Muscle layer of duodenum (tissue), 2 donors: ENCODE data around the gene ELMO1.

Source experiments
- H3K27ac ChIP-seq: one replicate; pipeline ENCODE4 v1.7.0; 2013; ENCODE audit warnings: mild to moderate bottlenecking, low read length
- H3K27me3 ChIP-seq: one replicate; pipeline ENCODE4 v1.7.0; 2013; ENCODE audit warnings: low read depth, mild to moderate bottlenecking, control low read depth, low read length
- H3K36me3 ChIP-seq, 2 donors: one replicate each; pipeline ENCODE4 v1.7.0; 2013; ENCODE audit warnings: low read length in 2 of 2, control low read depth in 1 of 2, mild to moderate bottlenecking in 1 of 2; ENCODE audit not compliant: insufficient read depth in 2 of 2, control insufficient read depth in 1 of 2
- H3K4me1 ChIP-seq, 2 donors: one replicate each; pipeline ENCODE4 v1.7.0; 2013; ENCODE audit warnings: low read length in 2 of 2, mild to moderate bottlenecking in 2 of 2, control low read depth in 1 of 2, moderate library complexity in 1 of 2; ENCODE audit not compliant: insufficient read depth in 2 of 2, control insufficient read depth in 1 of 2
- H3K4me3 ChIP-seq, 2 donors: one replicate each; pipeline ENCODE4 v1.7.0; 2013; ENCODE audit warnings: low read length in 2 of 2, low read depth in 1 of 2, mild to moderate bottlenecking in 1 of 2
- H3K9me3 ChIP-seq, 2 donors: one replicate each; pipeline ENCODE4 v1.7.0; 2013; ENCODE audit warnings: low read length in 2 of 2, control low read depth in 1 of 2, mild to moderate bottlenecking in 1 of 2; ENCODE audit not compliant: control insufficient read depth in 1 of 2
- donor health status: healthy.

The ELMO1 gene

DNA sequence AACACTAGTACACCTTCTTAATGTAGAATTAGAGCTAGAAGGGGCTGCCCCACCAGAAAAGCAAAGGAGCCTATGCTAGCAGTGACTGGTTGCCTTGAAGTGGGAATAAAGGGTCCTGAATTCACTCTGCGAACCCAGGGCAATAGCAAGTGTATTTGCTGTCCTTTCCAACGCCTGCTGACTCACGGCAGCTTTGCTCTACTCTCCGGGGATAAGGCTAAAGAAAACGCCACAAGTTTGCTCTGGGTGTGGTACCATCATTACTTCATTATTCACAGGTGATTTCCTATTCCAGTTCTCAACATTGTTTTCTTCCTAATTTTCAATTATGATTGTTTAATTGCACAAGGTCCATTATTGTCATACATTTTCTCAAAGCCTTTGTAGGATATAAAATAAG is 503.8 kb downstream of the ELMO1 start:
- Histone ChIP-seq H3K9me3 (peaks cover 0 to 11% of the 10 kb centered on the region in 2 donors), H3K4me3 (no peak overlapping the region), H3K36me3 (peaks cover 0 to 3% of the 10 kb centered on the region in 2 donors), H3K27me3 (no peaks in the 10 kb centered on the region), H3K4me1 (peaks cover 2 to 9% of the 10 kb centered on the region in 2 donors), H3K27ac (no peak overlapping the region)

DNA sequence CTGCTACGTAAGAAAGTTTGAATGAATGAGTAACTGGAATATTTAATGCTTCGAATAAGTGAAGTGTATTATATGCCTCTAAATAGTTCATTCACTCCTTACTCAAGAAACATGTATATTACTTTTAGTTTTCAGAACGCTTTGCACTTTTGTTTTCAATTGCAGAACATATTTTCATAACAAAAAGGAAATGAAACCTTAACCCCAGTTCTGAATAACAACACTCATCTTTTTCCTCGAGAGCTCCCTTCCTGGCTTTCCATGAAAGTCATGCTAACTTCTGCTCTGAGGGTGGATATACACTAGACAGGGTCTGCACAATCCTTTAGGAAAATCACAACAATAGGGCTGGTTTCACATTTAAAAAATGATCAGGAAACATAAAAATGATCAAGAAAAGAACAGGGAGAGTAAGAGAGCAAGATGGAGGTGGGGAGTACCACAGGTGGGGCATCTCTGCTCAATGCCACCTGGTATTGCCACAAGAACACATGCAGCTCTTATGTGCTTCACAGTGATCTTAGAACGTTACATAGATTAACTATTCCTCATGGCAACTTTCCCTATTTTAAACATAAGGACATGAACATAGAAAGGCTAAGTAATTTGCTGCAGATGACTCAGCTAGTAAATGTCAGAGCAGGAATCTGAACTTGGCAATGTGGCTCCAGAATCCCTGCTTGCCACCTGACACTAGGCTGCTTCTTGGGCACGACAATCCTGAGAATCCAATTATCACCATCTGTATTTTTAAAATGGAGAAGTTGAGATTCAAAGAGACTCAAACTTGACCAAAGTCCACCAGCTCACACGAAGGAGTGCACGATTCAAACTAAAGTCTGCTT is 504.9 kb downstream of the ELMO1 start:
- H3K27me3 ChIP-seq = no peaks in the 10 kb centered on the region
- no peak overlapping the region for H3K4me3 ChIP-seq
- peaks cover under 1 to 21% of the 10 kb centered on the region in 2 donors for H3K9me3 ChIP-seq
- H3K36me3 ChIP-seq = peaks cover 0 to 3% of the 10 kb centered on the region in 2 donors
- peaks cover 0 to 5% of the 10 kb centered on the region in 2 donors for H3K4me1 ChIP-seq
- H3K27ac ChIP-seq = no peak overlapping the region

DNA sequence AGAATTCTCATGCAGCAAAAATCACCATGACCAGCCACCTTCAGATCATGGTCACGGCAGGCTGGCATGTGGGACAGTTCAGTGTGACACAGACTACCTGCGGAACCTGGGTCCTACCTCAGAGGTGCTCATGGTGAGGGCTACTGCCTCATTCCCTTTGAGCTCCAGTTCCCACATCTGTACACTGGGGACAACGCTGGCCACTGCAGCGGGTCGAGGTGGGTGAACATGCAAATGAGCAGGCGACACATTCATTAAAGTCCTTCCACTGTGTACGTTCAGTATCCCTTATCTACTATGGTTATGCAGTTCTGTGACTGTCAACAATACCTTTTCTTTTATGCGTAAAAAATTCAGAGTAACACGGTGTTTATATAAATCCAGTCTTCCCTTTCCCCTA is 505.7 kb downstream of the ELMO1 start:
- Histone ChIP-seq H3K36me3 (peaks cover 0 to 12% of the 10 kb centered on the region in 2 donors), H3K27ac (no peak overlapping the region), H3K4me3 (no peak overlapping the region), H3K4me1 (peaks cover 0 to 5% of the 10 kb centered on the region in 2 donors), H3K9me3 (peaks cover 8 to 25% of the 10 kb centered on the region in 2 donors), H3K27me3 (no peaks in the 10 kb centered on the region)

- no peaks in the 10 kb centered on the region for H3K27me3 ChIP-seq
- H3K9me3 ChIP-seq = peaks cover 12 to 29% of the 10 kb centered on the region in 2 donors
- no peak overlapping the region for H3K4me3 ChIP-seq
- H3K27ac ChIP-seq = no peak overlapping the region
- peaks cover 0 to 5% of the 10 kb centered on the region in 2 donors for H3K4me1 ChIP-seq
- H3K36me3 ChIP-seq = peaks cover 0 to 16% of the 10 kb centered on the region in 2 donors
These were observed 506.1 kb downstream of the ELMO1 start for GRCh38 chr7:36942541-36942940.

DNA sequence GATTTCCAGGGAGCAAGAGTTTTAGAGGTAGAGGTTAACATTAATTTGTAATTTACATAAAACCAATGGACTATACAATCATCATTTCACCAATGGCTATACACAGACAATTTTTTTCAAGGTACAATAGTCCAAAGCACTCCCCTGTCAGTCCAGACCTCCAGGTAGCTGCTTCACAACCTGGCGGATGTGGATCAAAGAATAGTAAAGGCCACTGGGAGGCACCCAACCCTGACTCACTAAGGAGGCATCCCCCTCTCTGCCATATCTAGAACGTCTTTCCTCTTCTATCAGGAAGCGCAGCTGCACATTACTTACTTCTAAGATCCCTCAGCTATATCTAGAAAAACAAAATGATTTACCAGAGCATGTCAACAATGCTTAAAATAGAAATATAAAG is 506.6 kb downstream of the ELMO1 start:
- H3K27ac ChIP-seq = no peak overlapping the region
- no peaks in the 10 kb centered on the region for H3K27me3 ChIP-seq
- H3K36me3 ChIP-seq = peaks cover 0 to 18% of the 10 kb centered on the region in 2 donors
- H3K4me1 ChIP-seq = peaks cover 0 to 5% of the 10 kb centered on the region in 2 donors
- no peak overlapping the region for H3K4me3 ChIP-seq
- H3K9me3 ChIP-seq = peaks cover 17 to 34% of the 10 kb centered on the region in 2 donors

DNA sequence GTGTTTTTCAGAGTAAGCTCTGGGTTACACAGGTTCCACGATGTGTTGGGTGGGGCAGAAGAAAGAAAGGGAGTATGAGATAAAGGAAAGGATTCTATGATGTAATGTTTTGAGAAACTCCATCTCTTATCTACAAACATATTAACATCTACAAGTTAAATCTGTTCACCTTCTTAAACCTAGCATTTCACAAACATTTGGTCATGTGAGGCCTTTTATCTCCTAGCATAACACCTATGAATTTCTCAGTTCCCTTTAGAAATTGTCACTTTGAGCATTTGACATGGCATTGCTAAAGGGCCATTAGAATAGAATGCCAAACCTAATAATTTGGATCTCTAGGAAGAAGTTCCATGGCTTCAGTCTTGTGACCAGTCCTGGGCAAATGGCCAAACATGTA is 507.3 kb downstream of the ELMO1 start:
- H3K36me3 ChIP-seq = peaks cover 0 to 18% of the 10 kb centered on the region in 2 donors
- peaks cover 0 to 5% of the 10 kb centered on the region in 2 donors for H3K4me1 ChIP-seq
- no peak overlapping the region for H3K4me3 ChIP-seq
- peaks cover 23 to 41% of the 10 kb centered on the region in 2 donors for H3K9me3 ChIP-seq
- no peaks in the 10 kb centered on the region for H3K27me3 ChIP-seq
- no peak overlapping the region for H3K27ac ChIP-seq

DNA sequence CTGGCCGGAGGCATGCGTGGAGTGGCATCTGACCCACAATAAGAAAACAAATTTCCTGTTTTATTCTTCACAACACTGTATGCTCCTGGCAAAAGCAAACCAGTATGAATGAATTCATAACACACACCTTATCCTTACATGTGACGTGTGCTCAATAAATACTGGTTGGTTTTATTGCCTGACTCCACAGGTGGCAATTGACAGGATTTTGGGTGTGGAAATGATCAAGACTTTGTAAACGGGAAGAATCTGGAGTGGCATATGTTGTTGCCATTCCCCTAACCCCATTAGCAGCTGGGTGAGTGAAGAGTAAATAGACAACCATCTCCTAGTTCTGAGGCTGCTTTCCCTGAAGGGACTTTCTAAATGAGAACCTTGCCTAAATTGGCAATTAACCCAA is 508.8 kb downstream of the ELMO1 start:
- H3K4me1 ChIP-seq = no peaks in the 10 kb centered on the region
- peaks cover 0 to 23% of the 10 kb centered on the region in 2 donors for H3K36me3 ChIP-seq
- H3K27ac ChIP-seq = no peak overlapping the region
- no peaks in the 10 kb centered on the region for H3K27me3 ChIP-seq
- H3K9me3 ChIP-seq = peaks cover 23 to 56% of the 10 kb centered on the region in 2 donors
- H3K4me3 ChIP-seq = no peak overlapping the region

- peak overlapping the region in 1 of 2 donors; percentile 42 for H3K4me3 ChIP-seq
These were observed 510.7 kb downstream of the ELMO1 start for GRCh38 chr7:36937754-36938563.

GRCh38 chr7:36931892-36932291 is 516.8 kb downstream of the ELMO1 start:
- Histone ChIP-seq H3K4me3 (no peak overlapping the region), H3K27me3 (no peaks in the 10 kb centered on the region), H3K27ac (no peak overlapping the region), H3K9me3 (peaks cover 5 to 20% of the 10 kb centered on the region in 2 donors), H3K36me3 (peaks cover 0 to 14% of the 10 kb centered on the region in 2 donors), H3K4me1 (no peaks in the 10 kb centered on the region)

More at GRCh38 chr7:36937754-36938563, 510.7 kb downstream of the ELMO1 start:
- H3K9me3 ChIP-seq = peaks cover 23 to 55% of the 10 kb centered on the region in 2 donors
- H3K27ac ChIP-seq = no peak overlapping the region
- H3K27me3 ChIP-seq = no peaks in the 10 kb centered on the region
- peaks cover 0 to 28% of the 10 kb centered on the region in 2 donors for H3K36me3 ChIP-seq
- H3K4me1 ChIP-seq = no peaks in the 10 kb centered on the region

DNA sequence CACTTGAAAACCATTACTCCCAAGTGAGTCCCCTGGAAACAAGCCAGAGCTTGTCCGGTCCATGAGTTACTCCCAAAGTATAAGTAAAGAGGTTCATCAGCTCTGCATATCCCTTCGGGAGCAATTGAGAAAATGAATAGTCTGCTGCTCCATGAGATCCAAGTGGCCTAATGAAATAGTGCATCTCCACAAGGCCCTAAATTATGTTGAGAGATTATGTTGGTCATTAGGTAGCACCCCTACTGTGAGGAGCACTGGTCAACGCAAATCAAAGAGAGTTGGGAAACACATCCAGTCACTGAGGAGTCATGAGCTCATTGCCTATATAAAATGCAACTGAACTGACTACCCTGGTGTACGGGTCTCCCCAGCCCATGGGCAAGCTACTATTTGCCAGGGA is 518.9 kb downstream of the ELMO1 start:
- Histone ChIP-seq H3K4me3 (no peak overlapping the region), H3K4me1 (peaks cover 0 to 6% of the 10 kb centered on the region in 2 donors)

DNA sequence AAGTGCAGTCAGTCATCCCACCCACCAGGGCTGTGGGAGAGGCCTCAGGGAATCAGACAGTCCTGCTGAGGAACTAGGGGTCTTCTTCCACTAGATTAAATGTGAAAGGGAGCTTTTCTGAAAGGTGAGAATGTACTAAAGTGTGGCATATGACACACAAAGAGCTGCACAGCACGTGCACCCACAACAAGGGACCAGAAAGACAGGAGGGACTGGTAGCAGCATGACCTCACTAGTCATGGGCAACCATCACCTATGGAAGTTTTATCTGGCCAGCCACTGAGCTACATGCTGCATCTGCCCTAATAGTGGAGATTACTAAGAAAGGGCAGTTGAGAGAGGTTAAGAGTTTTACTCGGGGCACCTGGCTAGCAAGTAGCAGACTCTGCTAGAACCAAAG is 519.9 kb downstream of the ELMO1 start:
- Histone ChIP-seq H3K4me1 (peaks cover 0 to 11% of the 10 kb centered on the region in 2 donors), H3K27ac (no peak overlapping the region), H3K27me3 (no peaks in the 10 kb centered on the region), H3K4me3 (no peak overlapping the region), H3K36me3 (peaks cover 0 to 8% of the 10 kb centered on the region in 2 donors), H3K9me3 (no peaks in the 10 kb centered on the region)

More for the DNA sequence above, 518.9 kb downstream of the ELMO1 start:
- no peak overlapping the region for H3K27ac ChIP-seq
- H3K27me3 ChIP-seq = no peaks in the 10 kb centered on the region
- no peaks in the 10 kb centered on the region for H3K9me3 ChIP-seq
- H3K36me3 ChIP-seq = peaks cover 0 to 8% of the 10 kb centered on the region in 2 donors
